GM23338 (cell line): Measurements from ENCODE around the gene PRSS23. TPM values are rescaled to one million over a fixed set of nuclear protein-coding genes. Genes with fewer than 3 reads are reported as not detected.

Experiments used
- ATAC-seq: fragments of 200-7000 bp; cut with Tn5 transposase; 3 replicates; pipeline ENCODE4 v1.9.1; 2020
- DNase-seq: peaks from one replicate; pipeline ENCODE4 v3.0.0-alpha.2; 2015; ENCODE audit warnings: low spot score
- H2AFZ ChIP-seq: fragments of 200-600 bp; sonication (generic); 2 replicates; pipeline ENCODE4 v1.8.0; 2016; ENCODE audit warnings: antibody characterized with exemption, mild to moderate bottlenecking, moderate library complexity
- H3F3A ChIP-seq: fragments of 200-600 bp; sonication (generic); replicated peaks from 2 replicates; pipeline ENCODE4 v1.8.0; 2017; ENCODE audit warnings: antibody characterized with exemption, mixed run types, low read depth
- H3K27ac ChIP-seq: fragments of 200-600 bp; sonication (generic); 2 replicates; pipeline ENCODE4 v1.6.1; 2016; ENCODE audit warnings: low read depth
- H3K27me3 ChIP-seq: fragments of 200-600 bp; sonication (generic); 2 replicates; pipeline ENCODE4 v1.8.0; 2016; ENCODE audit warnings: mild to moderate bottlenecking, mixed run types, moderate library complexity; ENCODE audit not compliant: insufficient read depth
- H3K36me3 ChIP-seq: fragments of 200-600 bp; sonication (generic); 2 replicates; pipeline ENCODE4 v1.8.0; 2016; ENCODE audit warnings: mild to moderate bottlenecking; ENCODE audit not compliant: insufficient read depth
- H3K4me1 ChIP-seq: fragments of 200-600 bp; sonication (generic); 2 replicates; pipeline ENCODE4 v1.8.0; 2016; ENCODE audit warnings: mild to moderate bottlenecking, moderate library complexity; ENCODE audit not compliant: insufficient read depth
- H3K4me2 ChIP-seq: fragments of 200-600 bp; sonication (generic); 2 replicates; pipeline ENCODE4 v1.7.1; 2017; ENCODE audit warnings: mixed run types
- H3K4me3 ChIP-seq: fragments of 200-600 bp; sonication (generic); 2 replicates; pipeline ENCODE4 v1.6.1; 2016; ENCODE audit warnings: mixed run types
- H3K79me2 ChIP-seq: fragments of 200-600 bp; sonication (generic); replicated peaks from 2 replicates; pipeline ENCODE4 v1.8.0; 2017; ENCODE audit warnings: mild to moderate bottlenecking; ENCODE audit not compliant: insufficient read depth
- H3K9me2 ChIP-seq: fragments of 200-600 bp; sonication (generic); 2 replicates; pipeline ENCODE4 v1.8.0; 2017; ENCODE audit not compliant: insufficient read depth
- H4K20me1 ChIP-seq: fragments of 200-600 bp; sonication (generic); replicated peaks from 2 replicates; pipeline ENCODE4 v1.8.0; 2017; ENCODE audit warnings: mild to moderate bottlenecking; ENCODE audit not compliant: insufficient read depth
- H3K27ac Mint-ChIP-seq: 2 replicates; pipeline ENCODE4 v1.8.0; 2020; ENCODE audit warnings: inconsistent platforms, mild to moderate bottlenecking, moderate library complexity, mixed read lengths
- H3K27me3 Mint-ChIP-seq: 3 replicates; pipeline ENCODE4 v1.8.0; 2022; ENCODE audit warnings: low read depth, mild to moderate bottlenecking, moderate library complexity, mixed read lengths, inconsistent platforms; ENCODE audit not compliant: insufficient read depth, poor library complexity
- H3K36me3 Mint-ChIP-seq: 3 replicates; pipeline ENCODE4 v1.8.0; 2021; ENCODE audit warnings: low read depth, mild to moderate bottlenecking, inconsistent platforms, moderate library complexity, mixed read lengths
- H3K4me1 Mint-ChIP-seq: 3 replicates; pipeline ENCODE4 v1.8.0; 2020; ENCODE audit warnings: mild to moderate bottlenecking, inconsistent platforms, mixed read lengths
- H3K4me3 Mint-ChIP-seq: 3 replicates; pipeline ENCODE4 v1.8.0; 2021; ENCODE audit warnings: moderate library complexity, mild to moderate bottlenecking, inconsistent platforms, mixed read lengths
- H3K9me3 Mint-ChIP-seq: 3 replicates; pipeline ENCODE4 v1.8.0; 2020; ENCODE audit warnings: moderate library complexity, mild to moderate bottlenecking, inconsistent platforms, mixed read lengths
- CREB1 ChIP-seq: fragments of 250-450 bp; sonication (Bioruptor Pico); IDR thresholded peaks from 2 replicates; pipeline ENCODE4 v1.5.0; 2020; ENCODE audit warnings: low read depth, mild to moderate bottlenecking, moderate library complexity
- EZH2 ChIP-seq: fragments of 200-600 bp; sonication (generic); IDR thresholded peaks from one replicate; pipeline ENCODE4 v1.8.0; 2017; ENCODE audit warnings: antibody characterized with exemption, mild to moderate bottlenecking, low read depth; ENCODE audit not compliant: unreplicated experiment
- JUNB ChIP-seq: IDR thresholded peaks from one replicate; pipeline ENCODE4 v1.6.1; 2016; ENCODE audit warnings: antibody characterized with exemption; ENCODE audit not compliant: unreplicated experiment
- polyA plus RNA-seq: library from polyadenylated mRNA; unstranded; fragments of >200 nt; fragmentation: Nextera tagmentation; extraction: Ambion mirVana; gene quantifications from 2 replicates; pipeline ENCODE4 v1.2.1, GENCODE V29; 2016
- total RNA-seq: library from RNA; depleted of rRNA; stranded (reverse); fragments of >200 nt; shearing (Covaris generic); gene quantifications from 2 replicates; pipeline ENCODE4 v1.2.3, GENCODE V29; 2014
- TF ChIP-seq, protein P1 (sequence below): IDR thresholded peaks from one replicate; pipeline ENCODE4 v1.6.1; 2018; ENCODE audit warnings: antibody characterized with exemption; ENCODE audit not compliant: unreplicated experiment
- TF ChIP-seq, protein P2 (sequence below): fragments of 250-450 bp; sonication (Bioruptor Pico); IDR thresholded peaks from 2 replicates; pipeline ENCODE4 v1.5.0; 2020; ENCODE audit warnings: mild to moderate bottlenecking, moderate library complexity

Gene PRSS23
- total and polyA plus RNA-seq, 2 experiments from 2014 or later, result 3.9 to 4.7 TPM

DNA sequence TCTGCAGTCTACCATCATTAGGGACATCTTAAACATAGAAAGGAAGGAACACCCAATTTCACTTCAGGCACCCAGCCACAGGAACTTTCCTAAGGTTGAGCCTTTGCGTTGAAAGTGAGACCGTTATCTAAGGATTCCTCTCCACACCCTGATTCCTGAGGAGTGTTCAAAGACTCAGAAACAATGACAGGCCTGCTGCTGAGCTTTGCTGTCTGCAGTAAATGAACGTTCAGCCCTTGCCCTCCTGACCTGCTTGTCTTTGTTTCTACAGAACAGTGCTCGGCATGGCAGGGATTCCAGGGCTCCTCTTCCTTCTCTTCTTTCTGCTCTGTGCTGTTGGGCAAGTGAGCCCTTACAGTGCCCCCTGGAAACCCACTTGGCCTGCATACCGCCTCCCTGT lies 7.0 kb downstream of the PRSS23 start:
- Histone ChIP-seq H3K79me2 (no peaks in the 10 kb centered on the region), H3K36me3 (no peaks in the 10 kb centered on the region), H3K4me1 (peaks cover 16% of the 10 kb centered on the region), H3K4me2 (no peak overlapping the region), H3K4me3 (no peak overlapping the region), H3K27me3 (no peaks in the 10 kb centered on the region; the same call in 1 of the 2 replicates), H3K9me2 (no peaks in the 10 kb centered on the region), H3K27ac (no peak overlapping the region), H2AFZ (no peak overlapping the region), H3F3A (no peaks in the 10 kb centered on the region), H4K20me1 (no peaks in the 10 kb centered on the region)
- no peak for DNase-seq
- Mint-ChIP-seq H3K27me3 (peaks cover 4% of the 10 kb centered on the region), H3K4me3 (no peak overlapping the region), H3K4me1 (peaks cover 20% of the 10 kb centered on the region), H3K9me3 (no peaks in the 10 kb centered on the region), H3K27ac (no peak overlapping the region), H3K36me3 (no peaks in the 10 kb centered on the region)
- TF ChIP-seq, protein P1, sequence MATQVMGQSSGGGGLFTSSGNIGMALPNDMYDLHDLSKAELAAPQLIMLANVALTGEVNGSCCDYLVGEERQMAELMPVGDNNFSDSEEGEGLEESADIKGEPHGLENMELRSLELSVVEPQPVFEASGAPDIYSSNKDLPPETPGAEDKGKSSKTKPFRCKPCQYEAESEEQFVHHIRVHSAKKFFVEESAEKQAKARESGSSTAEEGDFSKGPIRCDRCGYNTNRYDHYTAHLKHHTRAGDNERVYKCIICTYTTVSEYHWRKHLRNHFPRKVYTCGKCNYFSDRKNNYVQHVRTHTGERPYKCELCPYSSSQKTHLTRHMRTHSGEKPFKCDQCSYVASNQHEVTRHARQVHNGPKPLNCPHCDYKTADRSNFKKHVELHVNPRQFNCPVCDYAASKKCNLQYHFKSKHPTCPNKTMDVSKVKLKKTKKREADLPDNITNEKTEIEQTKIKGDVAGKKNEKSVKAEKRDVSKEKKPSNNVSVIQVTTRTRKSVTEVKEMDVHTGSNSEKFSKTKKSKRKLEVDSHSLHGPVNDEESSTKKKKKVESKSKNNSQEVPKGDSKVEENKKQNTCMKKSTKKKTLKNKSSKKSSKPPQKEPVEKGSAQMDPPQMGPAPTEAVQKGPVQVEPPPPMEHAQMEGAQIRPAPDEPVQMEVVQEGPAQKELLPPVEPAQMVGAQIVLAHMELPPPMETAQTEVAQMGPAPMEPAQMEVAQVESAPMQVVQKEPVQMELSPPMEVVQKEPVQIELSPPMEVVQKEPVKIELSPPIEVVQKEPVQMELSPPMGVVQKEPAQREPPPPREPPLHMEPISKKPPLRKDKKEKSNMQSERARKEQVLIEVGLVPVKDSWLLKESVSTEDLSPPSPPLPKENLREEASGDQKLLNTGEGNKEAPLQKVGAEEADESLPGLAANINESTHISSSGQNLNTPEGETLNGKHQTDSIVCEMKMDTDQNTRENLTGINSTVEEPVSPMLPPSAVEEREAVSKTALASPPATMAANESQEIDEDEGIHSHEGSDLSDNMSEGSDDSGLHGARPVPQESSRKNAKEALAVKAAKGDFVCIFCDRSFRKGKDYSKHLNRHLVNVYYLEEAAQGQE, result no peak
- TF ChIP-seq, protein P2, sequence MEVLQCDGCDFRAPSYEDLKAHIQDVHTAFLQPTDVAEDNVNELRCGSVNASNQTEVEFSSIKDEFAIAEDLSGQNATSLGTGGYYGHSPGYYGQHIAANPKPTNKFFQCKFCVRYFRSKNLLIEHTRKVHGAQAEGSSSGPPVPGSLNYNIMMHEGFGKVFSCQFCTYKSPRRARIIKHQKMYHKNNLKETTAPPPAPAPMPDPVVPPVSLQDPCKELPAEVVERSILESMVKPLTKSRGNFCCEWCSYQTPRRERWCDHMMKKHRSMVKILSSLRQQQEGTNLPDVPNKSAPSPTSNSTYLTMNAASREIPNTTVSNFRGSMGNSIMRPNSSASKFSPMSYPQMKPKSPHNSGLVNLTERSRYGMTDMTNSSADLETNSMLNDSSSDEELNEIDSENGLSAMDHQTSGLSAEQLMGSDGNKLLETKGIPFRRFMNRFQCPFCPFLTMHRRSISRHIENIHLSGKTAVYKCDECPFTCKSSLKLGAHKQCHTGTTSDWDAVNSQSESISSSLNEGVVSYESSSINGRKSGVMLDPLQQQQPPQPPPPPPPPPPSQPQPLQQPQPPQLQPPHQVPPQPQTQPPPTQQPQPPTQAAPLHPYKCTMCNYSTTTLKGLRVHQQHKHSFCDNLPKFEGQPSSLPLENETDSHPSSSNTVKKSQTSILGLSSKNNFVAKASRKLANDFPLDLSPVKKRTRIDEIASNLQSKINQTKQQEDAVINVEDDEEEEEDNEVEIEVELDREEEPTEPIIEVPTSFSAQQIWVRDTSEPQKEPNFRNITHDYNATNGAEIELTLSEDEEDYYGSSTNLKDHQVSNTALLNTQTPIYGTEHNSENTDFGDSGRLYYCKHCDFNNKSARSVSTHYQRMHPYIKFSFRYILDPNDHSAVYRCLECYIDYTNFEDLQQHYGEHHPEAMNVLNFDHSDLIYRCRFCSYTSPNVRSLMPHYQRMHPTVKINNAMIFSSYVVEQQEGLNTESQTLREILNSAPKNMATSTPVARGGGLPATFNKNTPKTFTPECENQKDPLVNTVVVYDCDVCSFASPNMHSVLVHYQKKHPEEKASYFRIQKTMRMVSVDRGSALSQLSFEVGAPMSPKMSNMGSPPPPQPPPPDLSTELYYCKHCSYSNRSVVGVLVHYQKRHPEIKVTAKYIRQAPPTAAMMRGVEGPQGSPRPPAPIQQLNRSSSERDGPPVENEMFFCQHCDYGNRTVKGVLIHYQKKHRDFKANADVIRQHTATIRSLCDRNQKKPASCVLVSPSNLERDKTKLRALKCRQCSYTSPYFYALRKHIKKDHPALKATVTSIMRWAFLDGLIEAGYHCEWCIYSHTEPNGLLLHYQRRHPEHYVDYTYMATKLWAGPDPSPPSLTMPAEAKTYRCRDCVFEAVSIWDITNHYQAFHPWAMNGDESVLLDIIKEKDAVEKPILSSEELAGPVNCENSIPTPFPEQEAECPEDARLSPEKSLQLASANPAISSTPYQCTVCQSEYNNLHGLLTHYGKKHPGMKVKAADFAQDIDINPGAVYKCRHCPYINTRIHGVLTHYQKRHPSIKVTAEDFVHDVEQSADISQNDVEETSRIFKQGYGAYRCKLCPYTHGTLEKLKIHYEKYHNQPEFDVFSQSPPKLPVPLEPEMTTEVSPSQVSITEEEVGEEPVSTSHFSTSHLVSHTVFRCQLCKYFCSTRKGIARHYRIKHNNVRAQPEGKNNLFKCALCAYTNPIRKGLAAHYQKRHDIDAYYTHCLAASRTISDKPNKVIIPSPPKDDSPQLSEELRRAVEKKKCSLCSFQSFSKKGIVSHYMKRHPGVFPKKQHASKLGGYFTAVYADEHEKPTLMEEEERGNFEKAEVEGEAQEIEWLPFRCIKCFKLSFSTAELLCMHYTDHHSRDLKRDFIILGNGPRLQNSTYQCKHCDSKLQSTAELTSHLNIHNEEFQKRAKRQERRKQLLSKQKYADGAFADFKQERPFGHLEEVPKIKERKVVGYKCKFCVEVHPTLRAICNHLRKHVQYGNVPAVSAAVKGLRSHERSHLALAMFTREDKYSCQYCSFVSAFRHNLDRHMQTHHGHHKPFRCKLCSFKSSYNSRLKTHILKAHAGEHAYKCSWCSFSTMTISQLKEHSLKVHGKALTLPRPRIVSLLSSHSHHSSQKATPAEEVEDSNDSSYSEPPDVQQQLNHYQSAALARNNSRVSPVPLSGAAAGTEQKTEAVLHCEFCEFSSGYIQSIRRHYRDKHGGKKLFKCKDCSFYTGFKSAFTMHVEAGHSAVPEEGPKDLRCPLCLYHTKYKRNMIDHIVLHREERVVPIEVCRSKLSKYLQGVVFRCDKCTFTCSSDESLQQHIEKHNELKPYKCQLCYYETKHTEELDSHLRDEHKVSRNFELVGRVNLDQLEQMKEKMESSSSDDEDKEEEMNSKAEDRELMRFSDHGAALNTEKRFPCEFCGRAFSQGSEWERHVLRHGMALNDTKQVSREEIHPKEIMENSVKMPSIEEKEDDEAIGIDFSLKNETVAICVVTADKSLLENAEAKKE, result no peak
- TF ChIP-seq CREB1 (CRISPR knock-in tag) (no peak), JUNB (no peak), EZH2 (no peak)
- ATAC-seq, result peak; percentile 15; the same call in 1 of the 3 replicates
